Transverse colon (tissue), 4 donors: ENCODE data around the gene GRB7.

Experiments
- POLR2AphosphoS5 ChIP-seq, 3 donors: sonication (generic); formaldehyde crosslinking; IDR thresholded peaks; one replicate each; pipeline ENCODE4 v1.6.1; 2016; ENCODE audit warnings: antibody characterized with exemption in 3 of 3
- TF ChIP-seq, protein P1 (sequence below), 5 experiments: fragments of 200-600 bp in 3 of 5; fragments of 450-650 bp in 2 of 5; sonication (generic) in 3 of 5; IDR thresholded peaks; 1 replicate in 2 of 5; 2 replicates in 3 of 5; pipeline ENCODE4 v1.5.1; 2016 to 2017; ENCODE audit warnings: antibody characterized with exemption in 5 of 5, inconsistent platforms in 3 of 5, mild to moderate bottlenecking in 2 of 5, moderate library complexity in 1 of 5

DNA sequence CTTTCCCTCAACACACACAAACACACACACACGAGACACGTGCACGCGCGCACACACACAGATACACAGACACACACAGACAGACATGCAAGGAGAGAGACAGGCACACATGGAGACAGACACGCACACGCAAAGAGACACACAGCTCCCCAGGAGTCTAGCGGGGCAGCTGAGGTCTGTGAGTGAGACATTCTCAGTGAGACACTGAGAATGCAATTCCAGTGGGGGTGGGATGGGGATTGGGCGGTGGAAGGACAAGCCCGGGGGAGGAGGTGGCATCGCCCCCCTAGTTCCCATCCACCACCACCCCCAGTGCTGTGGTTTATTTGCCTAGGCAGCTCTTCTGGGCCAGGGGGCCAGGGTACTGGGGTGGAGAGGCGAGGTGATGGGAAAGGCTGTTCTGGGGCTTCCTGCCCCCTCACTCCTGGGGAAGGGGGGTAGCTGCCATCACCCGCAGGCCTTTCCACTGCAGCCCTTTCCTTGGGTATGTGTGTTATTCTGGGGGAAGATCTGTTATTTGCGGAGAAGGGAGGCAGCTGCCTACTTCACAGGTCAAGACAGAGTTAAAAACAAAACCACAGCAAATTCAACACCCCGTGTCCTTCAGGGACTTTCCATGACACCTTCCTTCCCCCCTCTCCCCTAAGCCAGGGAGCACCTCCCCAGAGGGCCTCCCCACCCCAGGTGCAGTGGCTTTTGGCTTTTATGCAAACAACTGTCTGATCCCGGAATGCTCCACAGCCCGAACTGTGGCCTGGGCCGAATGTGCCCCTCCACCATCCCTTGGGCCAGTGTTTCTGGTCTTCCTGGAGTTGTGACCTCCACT lies 18.0 kb downstream of the GRB7 start:
- TF ChIP-seq, protein P1, sequence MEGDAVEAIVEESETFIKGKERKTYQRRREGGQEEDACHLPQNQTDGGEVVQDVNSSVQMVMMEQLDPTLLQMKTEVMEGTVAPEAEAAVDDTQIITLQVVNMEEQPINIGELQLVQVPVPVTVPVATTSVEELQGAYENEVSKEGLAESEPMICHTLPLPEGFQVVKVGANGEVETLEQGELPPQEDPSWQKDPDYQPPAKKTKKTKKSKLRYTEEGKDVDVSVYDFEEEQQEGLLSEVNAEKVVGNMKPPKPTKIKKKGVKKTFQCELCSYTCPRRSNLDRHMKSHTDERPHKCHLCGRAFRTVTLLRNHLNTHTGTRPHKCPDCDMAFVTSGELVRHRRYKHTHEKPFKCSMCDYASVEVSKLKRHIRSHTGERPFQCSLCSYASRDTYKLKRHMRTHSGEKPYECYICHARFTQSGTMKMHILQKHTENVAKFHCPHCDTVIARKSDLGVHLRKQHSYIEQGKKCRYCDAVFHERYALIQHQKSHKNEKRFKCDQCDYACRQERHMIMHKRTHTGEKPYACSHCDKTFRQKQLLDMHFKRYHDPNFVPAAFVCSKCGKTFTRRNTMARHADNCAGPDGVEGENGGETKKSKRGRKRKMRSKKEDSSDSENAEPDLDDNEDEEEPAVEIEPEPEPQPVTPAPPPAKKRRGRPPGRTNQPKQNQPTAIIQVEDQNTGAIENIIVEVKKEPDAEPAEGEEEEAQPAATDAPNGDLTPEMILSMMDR (IDR thresholded peaks at IDR 0.05), result no peak
- TF ChIP-seq POLR2AphosphoS5 (IDR thresholded peaks at IDR 0.05), result no peak
